ENCODE measurements around the gene UGT2A2.

- TF ChIP-seq CTCF (IDR thresholded peaks at IDR 0.05; ENCODE audit: insufficient read depth, low read length, poor library complexity, severe bottlenecking), result no peak
- no peak for TF ChIP-seq EZH2phosphoT487 (conservative IDR thresholded peaks at IDR 0.05; ENCODE audit: low read length)
Measured at GRCh38 chr4:69658133-69658532, 18.7 kb upstream of the UGT2A2 start.

Data from SU-DHL-6 (cell line).